T-helper 1 cell treated with Interleukin-12 subunit alpha and Interleukin-12 subunit beta and Interleukin-4 antibody, amounts not matched to agents 30 μg/mL and 1 μg/mL, for 36 hours (primary cell): Measurements from ENCODE around the gene VAMP5.
A peak's percentile ranks its signal among the peaks of the same experiment; 100 is the strongest.
"Not testable (repeated sequence)": the region's sequence is repeated elsewhere in the genome, so short reads cannot be mapped to it uniquely, and the experiment has no call there.

Experiments
- H3K27ac Mint-ChIP-seq: one replicate; pipeline ENCODE4 v1.8.0; 2021; ENCODE audit warnings: mild to moderate bottlenecking, mixed read lengths
- H3K27me3 Mint-ChIP-seq: one replicate; pipeline ENCODE4 v1.8.0; 2021; ENCODE audit warnings: low read depth, mixed read lengths
- H3K36me3 Mint-ChIP-seq: one replicate; pipeline ENCODE4 v1.8.0; 2021; ENCODE audit warnings: low read depth, mixed read lengths
- H3K4me1 Mint-ChIP-seq: one replicate; pipeline ENCODE4 v1.8.0; 2021; ENCODE audit warnings: low read depth, mixed read lengths
- H3K4me3 Mint-ChIP-seq: one replicate; pipeline ENCODE4 v1.8.0; 2021; ENCODE audit warnings: mild to moderate bottlenecking, moderate library complexity, mixed read lengths
- H3K9me3 Mint-ChIP-seq: one replicate; pipeline ENCODE4 v1.8.0; 2021; ENCODE audit warnings: mixed read lengths

VAMP5 gene

GRCh38 chr2:85584354-85584856 is at the start of gene VAMP5:
Gene VAMP5 (plus strand): TSS chr2:85584431. CDS start chr2:85584491, 60 bp downstream.
- H3K27me3 Mint-ChIP-seq, result no peaks in the 10 kb centered on the region
- peak within 1 kb of the TSS; percentile 88 for H3K4me3 Mint-ChIP-seq
- H3K9me3 Mint-ChIP-seq, result no peaks in the 10 kb centered on the region
- peaks cover 51% of the 10 kb centered on the region for H3K4me1 Mint-ChIP-seq
- peaks cover 32% of the 10 kb centered on the region for H3K36me3 Mint-ChIP-seq
- H3K27ac Mint-ChIP-seq, result peak within 1 kb of the TSS; percentile 91

DNA sequence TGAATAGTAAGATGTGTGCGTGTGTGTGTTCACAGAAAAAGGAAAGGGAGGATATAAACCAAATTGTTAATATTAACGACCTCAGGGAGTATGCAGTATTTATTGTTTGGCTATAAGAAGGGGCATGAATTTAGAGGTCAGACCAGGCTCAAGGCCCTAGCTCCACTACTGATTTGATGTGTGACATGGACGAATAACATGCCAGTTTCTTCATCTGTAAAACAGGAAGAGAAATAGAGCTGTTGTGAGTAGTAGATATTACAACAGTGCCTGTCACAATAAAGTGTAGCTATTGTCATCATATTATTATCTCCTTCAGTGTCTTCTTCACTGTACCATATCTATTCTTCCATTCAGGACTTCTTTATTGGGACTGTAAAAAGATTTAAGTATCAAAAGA is 49.4 kb upstream of the VAMP5 start:
- Mint-ChIP-seq H3K4me1 (peaks cover 13% of the 10 kb centered on the region), H3K27ac (no peak overlapping the region), H3K27me3 (no peaks in the 10 kb centered on the region), H3K9me3 (no peaks in the 10 kb centered on the region), H3K4me3 (no peak overlapping the region), H3K36me3 (peaks cover 3% of the 10 kb centered on the region)

DNA sequence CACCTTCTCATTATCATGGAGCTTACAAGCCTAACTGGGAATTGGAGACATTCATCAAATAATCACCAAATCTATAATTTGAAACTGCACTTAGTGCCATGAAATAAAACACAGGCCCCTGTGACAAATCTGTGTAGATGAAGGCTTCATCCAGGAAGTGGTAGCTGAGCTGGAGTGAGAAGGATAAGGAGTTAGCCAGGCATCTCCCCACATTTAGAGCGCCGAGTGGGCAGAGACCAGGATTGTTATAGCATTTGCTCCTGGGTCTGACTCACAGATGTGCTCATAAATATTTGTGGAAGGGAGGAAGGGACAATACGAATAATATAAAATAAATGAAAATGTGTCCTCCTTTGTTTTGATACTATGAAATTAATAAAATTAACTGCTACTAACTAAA is 47.8 kb upstream of the VAMP5 start:
- H3K36me3 Mint-ChIP-seq, result peaks cover 19% of the 10 kb centered on the region
- H3K9me3 Mint-ChIP-seq, result no peaks in the 10 kb centered on the region
- no peak overlapping the region for H3K4me3 Mint-ChIP-seq
- no peak overlapping the region for H3K27ac Mint-ChIP-seq
- peaks cover 28% of the 10 kb centered on the region for H3K4me1 Mint-ChIP-seq
- H3K27me3 Mint-ChIP-seq, result no peaks in the 10 kb centered on the region

DNA sequence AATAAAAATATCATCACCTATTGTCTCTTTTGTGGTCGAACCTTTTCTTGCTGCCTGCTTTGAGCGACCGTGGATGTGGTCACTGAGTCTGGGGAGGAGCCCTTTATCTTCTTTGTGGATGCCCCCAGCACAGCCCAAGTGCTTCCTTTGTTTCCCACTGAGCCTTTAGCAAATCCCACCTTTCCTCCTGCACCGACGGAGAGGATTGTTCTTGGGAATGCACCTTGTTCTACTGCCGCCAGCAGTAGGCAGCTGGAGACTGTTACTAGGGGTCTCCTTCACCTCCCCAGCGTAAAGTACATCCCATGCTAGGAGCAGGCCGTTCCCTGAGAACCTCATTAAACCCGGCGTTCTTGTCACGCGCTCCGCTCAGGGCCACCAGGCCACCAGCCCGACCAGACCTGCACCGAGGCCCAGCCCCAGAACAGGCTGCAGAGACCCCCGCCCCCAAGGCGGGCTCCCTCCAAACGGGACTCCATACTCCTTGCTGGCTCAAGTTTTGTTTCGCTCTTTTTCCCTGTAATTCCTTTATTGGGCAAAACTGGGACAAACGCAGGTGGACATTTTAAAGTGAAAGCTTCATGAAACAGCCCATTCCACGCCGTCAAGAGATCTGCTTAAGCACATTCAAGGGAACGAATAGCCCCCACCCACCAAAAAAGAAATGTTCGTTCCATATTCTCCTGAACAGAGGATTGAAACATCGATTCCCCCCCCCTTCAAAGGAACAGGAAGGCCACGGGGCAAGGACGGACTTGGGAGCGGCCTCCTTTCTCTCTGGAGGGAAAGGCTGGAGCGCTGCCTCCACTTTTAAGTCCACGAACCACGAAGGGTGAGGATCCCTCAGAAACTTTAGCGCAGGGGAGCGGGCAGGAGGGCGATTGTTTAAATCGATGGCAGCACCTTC is 46.4 kb upstream of the VAMP5 start:
- Mint-ChIP-seq H3K4me1 (peaks cover 40% of the 10 kb centered on the region), H3K27ac (peak overlapping the region; percentile 92), H3K4me3 (peak overlapping the region; percentile 92), H3K36me3 (peaks cover 32% of the 10 kb centered on the region), H3K27me3 (no peaks in the 10 kb centered on the region), H3K9me3 (no peaks in the 10 kb centered on the region)

DNA sequence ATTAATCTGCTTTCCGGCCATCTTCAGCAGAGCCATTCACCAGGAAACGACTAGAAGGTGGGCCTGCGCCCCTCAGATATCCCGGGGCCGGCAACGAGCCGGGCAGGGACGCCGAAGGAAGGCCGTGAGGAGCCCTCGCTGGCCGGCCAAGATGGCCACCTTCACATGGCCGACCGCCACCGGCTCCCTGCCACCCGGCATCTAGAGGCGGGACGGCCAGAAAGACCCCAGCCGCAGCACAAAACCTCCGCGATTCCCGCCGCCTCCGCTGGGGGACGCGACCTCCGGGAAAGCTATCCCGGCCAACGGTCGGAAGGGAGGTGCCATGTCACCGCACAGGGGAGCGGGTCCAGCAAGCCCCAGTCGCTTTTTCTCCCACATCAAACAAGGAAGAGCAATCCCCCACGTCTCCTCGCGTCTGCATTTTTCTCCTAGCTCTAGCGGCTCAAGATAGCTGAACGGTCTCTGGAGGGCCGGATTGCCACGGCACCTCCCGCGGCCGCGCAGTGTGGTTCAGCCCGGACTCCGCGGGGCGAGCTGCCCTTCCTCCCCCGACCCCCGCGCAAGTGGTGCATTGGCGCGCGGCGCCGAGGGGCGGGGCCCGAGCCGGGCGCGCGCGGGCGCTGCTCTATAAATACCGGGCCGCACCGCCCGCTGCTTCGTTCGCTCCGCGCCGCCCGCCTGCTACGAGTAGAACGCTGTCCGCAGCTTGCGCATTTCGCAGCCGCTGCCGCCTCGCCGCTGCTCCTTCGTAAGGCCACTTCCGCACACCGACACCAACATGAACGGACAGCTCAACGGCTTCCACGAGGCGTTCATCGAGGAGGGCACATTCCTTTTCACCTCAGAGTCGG is 45.5 kb upstream of the VAMP5 start, which contains the start of gene MAT2A:
TSS of gene MAT2A (plus strand) at position 662 of the 854 bp plus-strand sequence. CDS start at position 782, 120 bp downstream.
- H3K4me1 Mint-ChIP-seq, result peaks cover 44% of the 10 kb centered on the region
- peak within 1 kb of the TSS; percentile 92 for H3K4me3 Mint-ChIP-seq
- no peaks in the 10 kb centered on the region for H3K27me3 Mint-ChIP-seq
- no peaks in the 10 kb centered on the region for H3K9me3 Mint-ChIP-seq
- peaks cover 37% of the 10 kb centered on the region for H3K36me3 Mint-ChIP-seq
- peak within 1 kb of the TSS; percentile 92 for H3K27ac Mint-ChIP-seq

- H3K27me3 Mint-ChIP-seq, result no peaks in the 10 kb centered on the region
- H3K27ac Mint-ChIP-seq, result peak overlapping the region; percentile 92
- H3K36me3 Mint-ChIP-seq, result peaks cover 44% of the 10 kb centered on the region
- H3K4me1 Mint-ChIP-seq, result peaks cover 48% of the 10 kb centered on the region
- peak overlapping the region; percentile 92 for H3K4me3 Mint-ChIP-seq
- no peaks in the 10 kb centered on the region for H3K9me3 Mint-ChIP-seq
These were observed 44.7 kb upstream of the VAMP5 start for GRCh38 chr2:85539361-85540132.

- Mint-ChIP-seq H3K36me3 (peaks cover 47% of the 10 kb centered on the region), H3K4me1 (peaks cover 48% of the 10 kb centered on the region), H3K9me3 (no peaks in the 10 kb centered on the region), H3K27ac (peak overlapping the region; percentile 80), H3K27me3 (no peaks in the 10 kb centered on the region), H3K4me3 (peak overlapping the region; percentile 92)
These were observed 44.0 kb upstream of the VAMP5 start for GRCh38 chr2:85540133-85540648.

- H3K27me3 Mint-ChIP-seq, result no peaks in the 10 kb centered on the region
- H3K4me3 Mint-ChIP-seq, result peak overlapping the region; percentile 92
- peaks cover 52% of the 10 kb centered on the region for H3K36me3 Mint-ChIP-seq
- peaks cover 47% of the 10 kb centered on the region for H3K4me1 Mint-ChIP-seq
- H3K9me3 Mint-ChIP-seq, result no peaks in the 10 kb centered on the region
- H3K27ac Mint-ChIP-seq, result no peak overlapping the region
These were observed 43.0 kb upstream of the VAMP5 start for GRCh38 chr2:85541262-85541661.

DNA sequence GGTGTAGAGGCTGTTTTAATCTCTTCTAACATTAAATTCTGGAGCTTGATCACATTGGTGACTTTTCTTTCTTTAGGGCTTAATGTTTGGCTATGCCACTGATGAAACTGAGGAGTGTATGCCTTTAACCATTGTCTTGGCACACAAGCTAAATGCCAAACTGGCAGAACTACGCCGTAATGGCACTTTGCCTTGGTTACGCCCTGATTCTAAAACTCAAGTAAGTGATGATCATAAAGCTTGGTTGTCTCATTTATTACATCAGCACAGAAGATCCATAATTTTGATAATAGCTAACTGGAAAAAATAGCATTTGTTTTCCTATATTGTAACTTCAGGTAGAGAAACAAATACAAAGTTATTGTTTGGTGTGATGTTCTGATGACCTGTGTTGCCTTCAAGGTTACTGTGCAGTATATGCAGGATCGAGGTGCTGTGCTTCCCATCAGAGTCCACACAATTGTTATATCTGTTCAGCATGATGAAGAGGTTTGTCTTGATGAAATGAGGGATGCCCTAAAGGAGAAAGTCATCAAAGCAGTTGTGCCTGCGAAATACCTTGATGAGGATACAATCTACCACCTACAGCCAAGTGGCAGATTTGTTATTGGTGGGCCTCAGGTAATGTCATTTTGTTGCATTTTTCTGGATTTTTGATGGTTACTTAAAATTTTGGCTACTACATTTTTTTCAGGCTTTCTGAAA is 42.3 kb upstream of the VAMP5 start:
- peak overlapping the region; percentile 92 for H3K4me3 Mint-ChIP-seq
- H3K4me1 Mint-ChIP-seq, result peaks cover 45% of the 10 kb centered on the region
- H3K27me3 Mint-ChIP-seq, result no peaks in the 10 kb centered on the region
- no peaks in the 10 kb centered on the region for H3K9me3 Mint-ChIP-seq
- peak overlapping the region; percentile 34 for H3K27ac Mint-ChIP-seq
- H3K36me3 Mint-ChIP-seq, result peaks cover 57% of the 10 kb centered on the region

DNA sequence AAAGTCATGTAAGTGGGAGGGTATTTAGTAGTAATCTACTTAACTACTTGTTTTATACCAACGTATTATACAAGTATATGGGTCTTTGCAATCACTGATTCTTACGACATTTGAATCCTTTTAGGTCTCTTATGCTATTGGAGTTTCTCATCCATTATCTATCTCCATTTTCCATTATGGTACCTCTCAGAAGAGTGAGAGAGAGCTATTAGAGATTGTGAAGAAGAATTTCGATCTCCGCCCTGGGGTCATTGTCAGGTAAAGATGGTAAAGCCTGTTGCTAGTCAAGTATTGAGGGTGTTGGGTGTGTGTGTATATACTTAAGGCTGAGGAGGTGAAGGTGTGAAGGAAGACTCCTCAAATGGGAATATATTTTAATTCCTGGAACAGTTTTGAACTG is 41.5 kb upstream of the VAMP5 start:
- H3K27me3 Mint-ChIP-seq, result no peaks in the 10 kb centered on the region
- H3K4me3 Mint-ChIP-seq, result no peak overlapping the region
- no peak overlapping the region for H3K27ac Mint-ChIP-seq
- H3K9me3 Mint-ChIP-seq, result no peaks in the 10 kb centered on the region
- peaks cover 41% of the 10 kb centered on the region for H3K4me1 Mint-ChIP-seq
- H3K36me3 Mint-ChIP-seq, result peaks cover 58% of the 10 kb centered on the region

GRCh38 chr2:85544254-85544691 is 40.0 kb upstream of the VAMP5 start:
- H3K27ac Mint-ChIP-seq, result not testable (repeated sequence)

DNA sequence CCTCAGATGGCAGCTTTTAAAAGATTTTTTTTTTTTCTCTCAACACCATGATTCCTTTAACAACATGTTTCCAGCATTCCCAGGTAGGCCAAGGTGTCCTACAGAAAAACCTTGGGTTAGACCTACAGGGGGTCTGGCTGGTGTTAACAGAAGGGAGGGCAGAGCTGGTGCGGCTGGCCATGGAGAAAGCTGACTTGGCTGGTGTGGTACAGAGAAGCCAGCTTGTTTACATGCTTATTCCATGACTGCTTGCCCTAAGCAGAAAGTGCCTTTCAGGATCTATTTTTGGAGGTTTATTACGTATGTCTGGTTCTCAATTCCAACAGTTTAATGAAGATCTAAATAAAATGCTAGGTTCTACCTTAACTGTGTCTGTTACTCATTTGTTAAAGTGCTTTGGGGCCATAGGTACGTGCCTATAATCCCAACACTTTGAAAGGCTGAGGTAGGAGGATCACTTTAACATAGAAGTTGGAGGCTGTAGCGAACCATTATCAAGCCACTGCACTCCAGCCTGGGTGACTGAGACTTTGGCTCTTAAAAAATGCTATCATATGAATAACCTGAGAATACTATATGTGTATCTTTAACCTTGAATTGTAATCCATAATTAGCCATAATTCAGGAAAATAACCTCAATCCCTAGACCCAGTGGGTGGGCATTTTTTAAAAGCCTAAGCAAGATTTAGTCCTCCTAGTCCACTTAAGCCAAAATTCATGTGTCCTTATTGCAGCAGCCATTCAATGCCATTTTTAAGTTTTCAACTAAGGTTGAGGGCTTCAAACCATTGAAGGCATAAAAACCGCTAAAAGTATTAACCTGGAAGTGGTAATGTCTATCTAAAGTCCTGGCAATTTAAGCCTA is 39.1 kb upstream of the VAMP5 start:
- H3K27ac Mint-ChIP-seq, result not testable (repeated sequence)
- H3K36me3 Mint-ChIP-seq, result peaks cover 59% of the 10 kb centered on the region

More at GRCh38 chr2:85544254-85544691, 40.0 kb upstream of the VAMP5 start:
- Mint-ChIP-seq H3K4me1 (peaks cover 41% of the 10 kb centered on the region), H3K36me3 (peaks cover 61% of the 10 kb centered on the region)
- H3K27me3 Mint-ChIP-seq, H3K4me3 Mint-ChIP-seq, H3K9me3 Mint-ChIP-seq: not testable (repeated sequence)

More for the DNA sequence above, 39.1 kb upstream of the VAMP5 start:
- peaks cover 37% of the 10 kb centered on the region for H3K4me1 Mint-ChIP-seq
- not testable (repeated sequence) for H3K9me3 Mint-ChIP-seq, H3K27me3 Mint-ChIP-seq, H3K4me3 Mint-ChIP-seq
